ENCODE measurements around the gene CRCP.

GRCh38 chr7:66162622-66163021 is 48.0 kb downstream of the CRCP start:
- TF ChIP-seq CTCF (CRISPR knock-in tag; IDR thresholded peaks at IDR 0.05) = no peak
- TF ChIP-seq RFX1 (IDR thresholded peaks at IDR 0.05) = no peak
- no peak for TF ChIP-seq POLR2AphosphoS2 (IDR thresholded peaks at IDR 0.05; ENCODE audit: low read depth, low read length)
- no peak for TF ChIP-seq NFATC3 (CRISPR knock-in tag; IDR thresholded peaks at IDR 0.05)

Data from HepG2 (cell line).